Myocyte (in vitro differentiated cells): ENCODE results near the gene SSBP1. TPM values are rescaled to one million over a fixed set of nuclear protein-coding genes. Genes with fewer than 3 reads are reported as not detected.
"Not testable (repeated sequence)": the region's sequence is repeated elsewhere in the genome, so short reads cannot be mapped to it uniquely, and the experiment has no call there.

Experiments
- DNase-seq: peaks from one replicate; pipeline ENCODE4 v3.0.0-alpha.2; 2012; ENCODE audit warnings: low read depth
- polyA plus RNA-seq: library from polyadenylated mRNA; unstranded; fragments of >200 nt; gene quantifications from one replicate; pipeline ENCODE4 v1.2.1, GENCODE V29; 2012; ENCODE audit warnings: missing spikeins
- total RNA-seq: library from RNA; depleted of rRNA; stranded (reverse); fragments of >200 nt; gene quantifications from 2 replicates; pipeline ENCODE4 v1.2.3, GENCODE V29; 2014

SSBP1 gene, protein sequence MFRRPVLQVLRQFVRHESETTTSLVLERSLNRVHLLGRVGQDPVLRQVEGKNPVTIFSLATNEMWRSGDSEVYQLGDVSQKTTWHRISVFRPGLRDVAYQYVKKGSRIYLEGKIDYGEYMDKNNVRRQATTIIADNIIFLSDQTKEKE
- total RNA-seq, result 182 and 193 TPM in 2 replicates
- polyA plus RNA-seq, result 190 TPM

DNA sequence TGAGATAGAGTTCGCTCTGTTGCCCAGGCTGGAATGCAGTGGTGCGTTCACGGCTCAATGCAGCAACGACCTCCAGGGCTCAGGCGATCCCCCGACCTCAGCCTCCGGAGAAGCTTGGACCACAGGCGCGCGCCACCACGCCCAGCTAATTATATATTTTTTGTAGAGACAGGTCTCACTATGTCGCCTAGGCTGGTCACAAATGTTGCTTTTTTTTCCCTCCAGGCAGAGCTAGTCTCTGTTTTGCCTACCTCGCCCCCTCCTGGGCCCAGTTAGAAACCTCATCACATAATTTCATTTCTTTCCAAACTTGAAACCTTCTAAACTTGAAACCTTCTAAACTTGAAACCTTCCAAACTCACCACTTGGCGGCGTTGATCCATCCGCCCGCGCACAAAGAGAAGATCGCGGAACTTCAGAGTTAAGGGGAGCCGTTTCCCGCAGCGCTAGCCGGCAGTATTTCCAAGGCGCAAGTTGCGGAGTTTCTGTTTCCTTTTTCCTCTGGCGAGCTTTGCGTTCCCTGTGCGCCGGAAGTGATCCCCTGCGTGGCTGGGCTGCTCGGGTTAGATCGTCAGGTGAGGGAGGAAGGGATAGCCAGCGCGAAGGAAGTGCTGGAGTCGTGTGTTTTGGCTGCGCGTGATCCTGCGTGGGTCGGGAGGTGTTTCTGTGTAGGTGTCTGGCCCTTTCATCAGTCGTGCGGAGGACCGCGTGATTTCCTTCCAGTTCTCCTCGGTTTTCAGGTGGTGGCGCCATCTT, at the start of gene SSBP1:
SSBP1 (plus strand) TSS at position 523 of the 756 bp plus-strand sequence. CDS start 809 bp downstream, outside the sequence.
- DNase-seq, result peak; percentile 99

- not testable (repeated sequence) for DNase-seq
Observed at GRCh38 chr7:141689072-141689825, 48.9 kb upstream of the SSBP1 start.

DNA sequence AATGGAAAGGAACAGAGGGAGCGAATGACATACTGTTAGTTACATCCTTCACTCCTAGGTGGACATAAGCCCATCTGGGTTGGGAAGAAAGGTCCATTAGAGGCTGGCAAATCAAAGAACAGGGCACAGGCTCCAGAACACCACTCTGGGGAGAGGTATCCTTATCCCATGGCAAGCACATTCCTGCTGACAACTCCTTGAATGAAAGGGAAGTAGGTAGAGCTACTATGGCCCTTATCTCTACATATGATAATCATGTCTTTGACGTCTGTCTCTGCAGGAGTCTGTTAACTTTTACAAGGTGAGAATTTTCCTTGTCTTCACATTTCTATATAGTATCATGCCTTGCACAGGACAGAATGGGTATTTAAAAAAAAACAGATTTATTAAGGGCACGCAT, 46.6 kb upstream of the SSBP1 start:
- DNase-seq, result no peak

DNA sequence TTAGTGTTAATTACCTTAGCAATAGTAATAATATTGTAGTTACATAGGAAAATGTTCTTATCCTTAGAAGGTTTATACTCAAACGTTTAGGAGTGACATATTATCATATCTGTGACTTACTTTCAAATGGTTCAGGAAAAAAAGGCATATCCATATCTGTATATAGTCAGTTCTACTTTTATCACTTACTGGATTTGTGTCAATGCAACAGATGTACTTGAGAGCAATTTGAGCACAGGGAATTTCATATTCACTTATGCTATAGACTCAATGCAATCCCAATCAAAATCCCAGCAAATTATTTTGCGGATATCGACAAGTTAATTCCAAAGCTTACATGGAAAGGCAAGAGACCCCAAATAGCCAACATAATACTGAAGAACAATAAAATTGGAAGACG, 46.2 kb upstream of the SSBP1 start:
- no peak for DNase-seq

DNA sequence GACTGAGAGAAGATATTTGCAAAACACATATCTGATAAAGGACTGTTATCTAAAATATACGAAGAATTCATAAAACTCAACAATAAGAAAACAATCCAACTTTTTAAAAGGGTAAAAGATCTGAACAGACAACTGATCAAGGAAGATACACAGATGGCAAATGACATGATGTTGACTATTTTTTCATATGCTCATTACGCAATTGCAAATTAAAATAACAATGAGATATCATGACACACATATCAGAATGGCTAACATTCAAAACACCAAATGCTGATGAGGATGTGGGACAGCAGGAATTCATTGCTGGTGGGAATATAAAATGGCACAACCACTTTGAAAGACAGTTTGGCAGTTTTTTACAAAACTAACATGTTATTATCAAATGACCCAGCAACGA, 45.1 kb upstream of the SSBP1 start:
- no peak for DNase-seq

DNA sequence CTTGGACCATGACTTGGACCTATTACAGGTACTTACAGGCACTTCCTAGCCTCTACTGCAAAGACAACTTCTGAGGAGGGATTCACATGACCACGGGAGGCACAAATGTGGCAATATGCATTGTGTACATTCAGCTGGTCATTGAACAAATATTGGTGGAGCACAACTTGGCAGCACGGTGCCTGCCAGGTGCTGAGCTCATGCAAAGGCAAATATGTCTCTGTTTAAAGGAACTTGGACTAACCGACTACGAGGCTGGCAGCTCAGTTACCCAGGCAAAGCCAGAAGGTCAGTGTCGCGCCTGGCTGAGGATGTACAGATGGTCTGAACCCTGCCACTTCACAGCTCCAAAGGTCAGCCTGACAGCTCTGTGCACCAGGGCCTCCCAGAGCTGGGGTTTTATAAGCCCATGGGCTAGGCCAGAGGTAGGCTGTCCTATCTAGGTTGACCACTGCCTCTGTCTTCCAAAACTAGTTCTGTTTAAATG, 42.3 kb upstream of the SSBP1 start:
- DNase-seq, result no peak

- no peak for DNase-seq
Observed at GRCh38 chr7:141696348-141696747, 41.8 kb upstream of the SSBP1 start.

DNA sequence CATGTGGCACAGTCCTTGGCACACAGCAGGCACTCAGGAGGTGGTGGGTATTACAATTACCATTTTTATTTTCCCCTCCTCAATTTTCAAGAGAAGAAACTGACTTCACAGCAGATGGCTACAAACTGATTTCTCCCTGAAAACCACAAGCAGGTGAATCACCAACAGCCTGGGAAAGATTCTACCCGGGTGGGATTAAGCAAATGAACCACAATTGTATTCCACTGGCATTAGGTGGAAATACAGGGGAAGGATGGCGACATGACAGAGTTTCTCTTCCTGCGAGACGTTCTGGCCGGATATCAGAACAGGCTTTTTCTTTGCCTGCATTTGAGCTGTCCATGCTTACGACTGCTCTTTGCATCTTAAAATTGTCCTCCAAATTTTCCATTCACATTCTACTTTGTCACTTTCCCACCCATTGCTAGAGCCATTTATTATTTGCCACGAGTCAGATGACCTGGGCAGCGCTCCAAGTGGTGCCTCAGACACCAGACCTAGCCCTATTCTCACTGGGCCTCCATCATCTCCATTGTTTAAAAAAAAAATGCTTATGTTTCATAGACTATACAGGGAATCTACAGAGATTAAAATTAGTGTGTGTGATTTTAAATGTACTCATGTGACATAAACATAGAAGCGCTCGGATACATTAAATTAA, 40.8 kb upstream of the SSBP1 start:
- DNase-seq, result peak; percentile 80

GRCh38 chr7:141698247-141699015, 39.7 kb upstream of the SSBP1 start:
- DNase-seq, result no peak

- DNase-seq, result no peak
Observed at GRCh38 chr7:141699860-141700259, 38.3 kb upstream of the SSBP1 start.

DNA sequence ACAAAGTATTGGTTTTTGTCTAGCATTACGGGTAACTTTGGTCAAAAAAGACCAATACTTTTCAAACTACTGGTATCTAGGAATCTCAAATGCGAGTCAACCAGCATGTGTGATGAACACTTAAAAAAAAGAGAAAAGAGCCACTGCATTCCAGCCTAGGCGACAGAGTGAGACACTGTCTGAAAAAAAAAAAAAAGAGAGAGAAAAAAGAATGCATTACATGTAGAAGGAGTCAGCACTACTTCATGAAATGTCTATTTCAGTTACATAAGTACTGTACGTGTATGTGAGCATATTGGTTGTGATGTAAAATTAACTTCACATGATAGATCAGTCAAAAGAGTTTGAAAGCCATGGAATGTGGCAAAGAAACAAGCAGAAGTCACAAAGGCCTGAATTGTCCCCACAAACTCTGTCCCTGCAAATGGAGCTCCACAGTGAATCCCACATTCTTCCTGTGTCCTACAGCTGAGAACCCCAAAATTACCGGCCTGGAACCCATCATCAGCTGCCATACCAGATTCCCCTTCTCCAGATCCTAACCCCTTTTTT, 37.8 kb upstream of the SSBP1 start:
- DNase-seq, result no peak

DNA sequence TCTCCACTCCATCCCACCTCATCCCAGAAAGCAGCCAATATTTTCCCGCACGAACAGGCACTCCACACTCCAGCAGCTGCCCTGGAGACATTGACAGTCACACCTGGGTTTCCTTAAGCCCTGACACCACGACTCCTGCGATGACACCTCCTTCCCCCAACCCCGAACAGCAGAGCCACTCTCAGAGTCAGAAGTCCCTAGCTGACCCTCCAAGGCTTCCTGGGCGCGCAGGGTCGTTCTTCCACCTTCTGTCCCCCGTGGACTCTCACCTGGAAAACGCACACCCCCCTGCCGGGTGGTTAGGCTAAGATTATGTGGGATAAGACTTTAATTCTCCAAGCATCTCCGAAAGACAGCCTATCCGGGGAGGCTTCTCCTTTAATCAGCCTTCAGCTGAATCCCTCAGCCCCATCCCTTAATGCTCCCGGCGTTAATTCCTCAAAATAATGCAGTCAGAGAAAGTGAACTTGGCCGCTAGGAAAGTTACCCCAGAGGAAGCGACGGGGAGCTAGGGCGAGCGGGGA, 37.2 kb upstream of the SSBP1 start:
- peak; percentile 11 for DNase-seq

DNA sequence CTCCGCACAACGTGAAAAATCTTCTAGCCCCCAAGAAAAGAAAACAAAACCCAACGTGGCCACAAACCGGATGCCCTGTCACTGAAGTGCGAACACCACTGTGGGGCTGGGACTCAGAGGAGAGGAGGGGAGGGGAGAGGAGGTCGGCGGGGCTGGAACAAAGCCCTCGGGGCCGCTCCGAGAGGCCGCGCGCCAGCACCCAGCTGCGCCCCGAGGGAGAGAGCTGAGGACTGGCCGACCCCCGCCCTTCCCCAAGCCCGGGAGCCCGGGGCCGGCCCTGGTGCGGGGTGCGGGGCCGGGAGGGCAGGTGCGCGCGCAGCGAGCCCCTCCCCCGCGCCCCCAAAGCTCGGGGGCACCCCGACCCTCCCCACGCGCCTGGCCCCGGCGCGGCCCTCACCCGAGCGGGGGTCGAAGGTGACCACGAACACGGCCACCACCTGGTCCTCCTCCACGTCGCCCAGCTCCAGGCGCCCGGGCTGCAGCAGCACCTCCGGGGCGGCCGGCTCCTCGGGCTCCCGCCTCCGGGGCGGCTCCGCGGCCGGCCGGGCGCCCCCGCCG, 36.6 kb upstream of the SSBP1 start:
- DNase-seq, result peak; percentile 35

GRCh38 chr7:141702047-141702567, 36.1 kb upstream of the SSBP1 start, which contains the start of gene DENND11:
Gene DENND11, minus strand, starts transcription at chr7:141702166. Its CDS starts 13 bp downstream, at chr7:141702153.
- DNase-seq, result peak; percentile 54

GRCh38 chr7:141702892-141703291, 35.3 kb upstream of the SSBP1 start:
- no peak for DNase-seq

DNA sequence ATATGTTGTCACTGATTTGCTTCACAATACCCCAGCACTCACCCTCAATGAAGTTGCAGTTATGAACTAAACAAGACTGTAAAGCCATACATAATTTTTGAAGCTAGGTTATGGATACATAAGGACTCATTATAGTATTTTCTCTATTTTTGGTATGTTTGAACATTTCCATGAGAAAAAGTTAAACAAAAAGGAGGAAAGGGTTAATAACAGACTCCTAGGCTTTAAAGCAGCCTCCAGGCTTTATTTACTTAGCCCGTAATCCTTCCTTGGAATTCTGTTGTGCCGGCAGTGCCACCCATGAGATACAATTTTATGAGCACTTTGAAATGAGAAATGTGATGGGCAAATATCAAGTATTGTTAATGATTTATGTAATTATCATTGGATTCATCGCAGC, 34.0 kb upstream of the SSBP1 start:
- DNase-seq, result no peak

DNA sequence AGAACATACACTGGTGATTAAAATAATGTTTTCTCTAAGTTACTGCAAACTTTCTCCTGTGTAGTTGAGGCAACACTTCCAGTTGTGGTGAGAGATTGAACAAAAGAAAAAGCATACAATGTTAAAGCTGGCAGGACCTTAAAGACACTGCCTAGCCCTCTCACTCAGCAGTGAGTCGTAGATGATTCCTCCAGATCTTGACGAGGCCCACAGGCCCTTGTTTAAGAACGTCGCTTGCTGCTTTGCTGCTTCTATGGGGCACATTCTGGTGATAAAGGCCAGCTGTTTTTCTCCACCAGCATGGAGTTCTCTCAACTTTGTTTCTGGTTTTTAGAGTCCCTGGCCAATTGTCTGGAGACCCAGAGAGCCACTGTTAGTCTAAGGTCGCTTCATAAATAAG, 33.4 kb upstream of the SSBP1 start:
- DNase-seq, result no peak

- no peak for DNase-seq
Observed at GRCh38 chr7:141706239-141707064, 31.7 kb upstream of the SSBP1 start.

DNA sequence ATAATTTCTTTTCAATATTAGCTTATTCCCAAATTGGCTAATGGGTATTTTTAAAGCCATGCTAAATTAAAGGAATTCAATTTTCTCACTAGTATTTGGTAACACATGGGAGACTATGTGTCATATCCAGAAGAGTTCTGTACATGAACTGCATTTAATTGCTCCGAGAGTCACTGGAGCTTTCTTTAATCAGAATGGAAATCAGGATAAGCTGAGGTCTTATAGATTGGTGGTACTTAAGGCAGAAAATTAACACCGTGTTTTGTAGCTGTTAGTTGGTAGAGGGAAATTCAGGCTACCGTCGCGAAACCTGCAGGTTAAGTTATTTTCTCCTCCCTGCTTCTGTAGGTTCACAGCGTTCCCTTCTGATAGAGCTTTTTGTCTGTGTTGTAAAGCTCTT, 29.8 kb upstream of the SSBP1 start, which contains the start of gene WEE2:
WEE2 (plus strand) TSS at position 3 of the 400 bp plus-strand sequence. CDS start 406 bp downstream, outside the sequence.
- no peak for DNase-seq
